GM18861 (cell line): ENCODE data around the gene CLEC20A.

Source experiments
- ATAC-seq: cut with Tn5 transposase; IDR thresholded peaks from one replicate; pipeline ENCODE4 v1.9.1; 2021; ENCODE audit not compliant: unreplicated experiment

The CLEC20A gene

GRCh38 chr1:178477841-178478240 is 18.9 kb downstream of the CLEC20A start:
- ATAC-seq: no peak

- no peak for ATAC-seq
Observed at GRCh38 chr1:178477373-178477772, 19.4 kb downstream of the CLEC20A start.

GRCh38 chr1:178472531-178472930 is 24.2 kb downstream of the CLEC20A start:
- ATAC-seq: no peak

GRCh38 chr1:178470411-178470960 is 26.3 kb downstream of the CLEC20A start:
- ATAC-seq: no peak

- no peak for ATAC-seq
Observed at GRCh38 chr1:178467837-178468236, 28.9 kb downstream of the CLEC20A start.

- no peak for ATAC-seq
Observed at GRCh38 chr1:178465011-178465410, 31.8 kb downstream of the CLEC20A start.

- no peak for ATAC-seq
Observed at GRCh38 chr1:178464566-178464965, 32.2 kb downstream of the CLEC20A start.

- ATAC-seq: no peak
Observed at GRCh38 chr1:178464141-178464540, 32.6 kb downstream of the CLEC20A start.

- no peak for ATAC-seq
Observed at GRCh38 chr1:178461701-178462100, 35.1 kb downstream of the CLEC20A start.

- ATAC-seq: no peak
Observed at GRCh38 chr1:178461104-178461503, 35.7 kb downstream of the CLEC20A start.

- no peak for ATAC-seq
Observed at GRCh38 chr1:178458203-178458602, 38.6 kb downstream of the CLEC20A start.

GRCh38 chr1:178457651-178458050 is 39.1 kb downstream of the CLEC20A start:
- no peak for ATAC-seq

- no peak for ATAC-seq
Observed at GRCh38 chr1:178456472-178456871, 40.3 kb downstream of the CLEC20A start.

GRCh38 chr1:178452013-178452412 is 44.8 kb downstream of the CLEC20A start:
- ATAC-seq: no peak

GRCh38 chr1:178451529-178451928 is 45.2 kb downstream of the CLEC20A start:
- no peak for ATAC-seq

GRCh38 chr1:178450871-178451270 is 45.9 kb downstream of the CLEC20A start:
- ATAC-seq: no peak

- no peak for ATAC-seq
Observed at GRCh38 chr1:178442925-178443324, 53.8 kb downstream of the CLEC20A start.

- ATAC-seq: no peak
Observed at GRCh38 chr1:178438432-178438831, 58.3 kb downstream of the CLEC20A start.

GRCh38 chr1:178436899-178437298 is 59.9 kb downstream of the CLEC20A start:
- ATAC-seq: no peak

- ATAC-seq: no peak
Observed at GRCh38 chr1:178434899-178435435, 61.8 kb downstream of the CLEC20A start.

- no peak for ATAC-seq
Observed at GRCh38 chr1:178434360-178434759, 62.4 kb downstream of the CLEC20A start.
